Adrenal gland (tissue), 12 donors: ENCODE results near the gene IL16. TPM values are rescaled to one million over a fixed set of nuclear protein-coding genes. Genes with fewer than 3 reads are reported as not detected.

Experiments
- DNase-seq, 7 donors: peaks; one replicate each; pipeline ENCODE4 v3.0.0-alpha.2; 2019 to 2020
- H3K27ac ChIP-seq, 5 donors: fragments of 200-600 bp; sonication (generic) in 4 of 5; 1 replicate in 3 of 5; 2 replicates in 2 of 5; pipeline versions ENCODE4 v1.5.1 to v1.8.0; 2016 to 2020; ENCODE audit warnings: mild to moderate bottlenecking in 1 of 5
- H3K27me3 ChIP-seq: fragments of 200-600 bp; 2 replicates; pipeline ENCODE4 v1.8.0; 2021
- H3K36me3 ChIP-seq, 2 donors: fragments of 200-600 bp; replicated peaks in 1 of 2; 1 replicate in 1 of 2; 2 replicates in 1 of 2; pipeline versions ENCODE4 v1.5.1 to v1.8.0; 2018 to 2022
- H3K4me1 ChIP-seq, 2 donors: fragments of 200-600 bp; replicated peaks in 1 of 2; 1 replicate in 1 of 2; 2 replicates in 1 of 2; pipeline versions ENCODE4 v1.5.1 to v1.8.0; 2018 to 2021
- H3K4me3 ChIP-seq, 4 donors: fragments of 200-600 bp; sonication (generic) in 3 of 4; one replicate each; pipeline ENCODE4 v1.5.1; 2016 to 2018
- H3K9me3 ChIP-seq, 3 donors: fragments of 200-600 bp; sonication (generic) in 1 of 3; replicated peaks in 1 of 3; 1 replicate in 2 of 3; 2 replicates in 1 of 3; pipeline versions ENCODE4 v1.5.1 to v1.8.0; 2016 to 2021
- CTCF ChIP-seq, 6 experiments: fragments of 450-650 bp in 4 of 6; fragments of 200-600 bp in 2 of 6; sonication (generic) in 1 of 6; IDR thresholded peaks; 1 replicate in 5 of 6; 2 replicates in 1 of 6; pipeline versions ENCODE4 v1.5.1 to v1.8.0; 2016 to 2021; ENCODE audit warnings: antibody characterized with exemption in 6 of 6, mild to moderate bottlenecking in 2 of 6, moderate library complexity in 1 of 6
- POLR2A ChIP-seq, 2 donors: fragments of 450-650 bp; IDR thresholded peaks; one replicate each; pipeline ENCODE4 v1.6.1; 2017; ENCODE audit warnings: antibody characterized with exemption in 2 of 2, mild to moderate bottlenecking in 2 of 2, moderate library complexity in 1 of 2
- WGBS, 4 donors: extraction: QIAGEN DNeasy Blood & Tissue Kit in 2 of 4; methylation state at CpG; one replicate each; pipeline versions ENCODE4 v1.1.5 to v1.1.7; 2013 to 2017; 5-methylcytosine and 5-hydroxymethylcytosine counted together
- intact Hi-C, 2 donors: fragments of 100-400 bp; cut with DNase I; formaldehyde crosslinking; loops; one replicate each; pipeline versions ENCODE4 v1.14.1 to v1.15.0; 2022 to 2023
- polyA plus RNA-seq, 3 donors: library from polyadenylated mRNA; stranded (reverse); fragments of 200-250 nt in 2 of 3; fragments of 350-450 nt in 1 of 3; fragmentation: Illumina TruSeq in 1 of 3; extraction: RNeasy Lipid Tissue Mini Kit (QIAGEN cat#74804) in 1 of 3; gene quantifications; one replicate each; pipeline ENCODE4 v1.2.3, GENCODE V29; 2013 to 2014
- total RNA-seq, 9 donors: library from RNA; depleted of rRNA in 4 of 9; stranded (reverse); fragments of >200 nt in 4 of 9; fragments of 120-200 nt in 1 of 9; fragmentation: NEBNext Ultra II Directional in 1 of 9; extraction: Animal tissue kit (Norgen Biotek cat#: 25700) in 1 of 9; gene quantifications; one replicate each; pipeline versions ENCODE4 v1.1.0 to v1.2.4, GENCODE V29; 2013 to 2023
- donor health status: healthy with polysubstance abuse.
- donor health status: Bipolar disorder and iron deficiency.
- donor health status: DM: yes; HTN: yes; CAD: no.
- donor health status: DM: no; HTN: no; CAD: no.
- donor health status: DM: no; HTN: no; CAD: no.
- donor health status: DM: yes; HTN: yes; CAD: no.

Gene IL16
- total and polyA plus RNA-seq, 12 donors = 2.2 to 16.0 (median 6.3) TPM

DNA sequence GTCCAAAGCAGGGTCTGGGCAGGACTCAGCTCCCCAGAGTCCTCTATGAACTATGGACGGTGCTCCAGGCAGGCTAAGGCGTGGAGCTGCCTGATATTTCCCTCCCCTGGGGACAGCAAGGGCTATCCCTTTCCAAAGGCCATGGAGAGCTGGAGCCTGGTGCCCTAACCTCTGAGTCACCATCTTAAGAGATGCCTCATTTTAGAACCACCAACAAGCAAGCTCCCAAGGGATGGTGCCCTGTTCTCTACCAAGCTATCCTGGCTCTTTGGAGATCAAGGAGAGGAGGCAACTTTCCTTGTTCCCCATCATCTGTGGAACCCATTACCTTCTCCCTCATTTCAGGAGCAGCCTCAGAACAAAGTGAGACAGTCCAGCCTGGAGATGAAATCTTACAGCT lies 111.6 kb downstream of the IL16 start:
- TF ChIP-seq CTCF (IDR thresholded peaks at IDR 0.05) (no peak), POLR2A (IDR thresholded peaks at IDR 0.05) (no peak)
- Histone ChIP-seq H3K27me3 (no peaks in the 10 kb centered on the region), H3K27ac (no peak overlapping the region), H3K4me1 (peaks cover 5 to 18% of the 10 kb centered on the region in 2 donors), H3K4me3 (no peak overlapping the region), H3K9me3 (no peaks in the 10 kb centered on the region), H3K36me3 (peaks cover 0 to 15% of the 10 kb centered on the region in 2 donors)
- intact Hi-C loops = no loop called here
- no peak for DNase-seq
- WGBS, 4 donors = 66 to 83% (median 75%) methylated on average over 2 of the region's 2 CpGs

GRCh38 chr15:81309647-81310450 lies 113.2 kb downstream of the IL16 start:
- Histone ChIP-seq H3K9me3 (no peaks in the 10 kb centered on the region), H3K4me3 (no peak overlapping the region), H3K27ac (no peak overlapping the region), H3K4me1 (peaks cover 8 to 14% of the 10 kb centered on the region in 2 donors), H3K27me3 (no peaks in the 10 kb centered on the region), H3K36me3 (peaks cover 0 to 15% of the 10 kb centered on the region in 2 donors)
- peak in 1 of 7 donors; percentile 2 for DNase-seq
- TF ChIP-seq POLR2A (IDR thresholded peaks at IDR 0.05) = no peak
- TF ChIP-seq CTCF (IDR thresholded peaks at IDR 0.05) = no peak
- intact Hi-C loops = loop anchor here in 1 of 2 donors (10.0 kb wide), 1 partner anchor 315 kb away; no protein-coding TSS in a partner anchor
- WGBS, 4 donors = 88 to 92% (median 91%) methylated on average over 8 of the region's 8 CpGs

GRCh38 chr15:81310480-81310879 lies 113.8 kb downstream of the IL16 start:
- no peaks in the 10 kb centered on the region for H3K27me3 ChIP-seq
- TF ChIP-seq CTCF (IDR thresholded peaks at IDR 0.05) (no peak), POLR2A (IDR thresholded peaks at IDR 0.05) (no peak)
- WGBS, 4 donors = 94 to 97% (median 95%) methylated on average over 5 of the region's 5 CpGs
- no peak for DNase-seq
- intact Hi-C loops = loop anchor here in 1 of 2 donors (10.0 kb wide), 1 partner anchor 316 kb away; no protein-coding TSS in a partner anchor
- peak overlapping the region in 1 of 5 donors; percentile 74 for H3K27ac ChIP-seq
- no peaks in the 10 kb centered on the region for H3K9me3 ChIP-seq
- no peak overlapping the region for H3K4me3 ChIP-seq
- H3K4me1 ChIP-seq = peaks cover 8 to 14% of the 10 kb centered on the region in 2 donors
- peaks cover 0 to 15% of the 10 kb centered on the region in 2 donors for H3K36me3 ChIP-seq

DNA sequence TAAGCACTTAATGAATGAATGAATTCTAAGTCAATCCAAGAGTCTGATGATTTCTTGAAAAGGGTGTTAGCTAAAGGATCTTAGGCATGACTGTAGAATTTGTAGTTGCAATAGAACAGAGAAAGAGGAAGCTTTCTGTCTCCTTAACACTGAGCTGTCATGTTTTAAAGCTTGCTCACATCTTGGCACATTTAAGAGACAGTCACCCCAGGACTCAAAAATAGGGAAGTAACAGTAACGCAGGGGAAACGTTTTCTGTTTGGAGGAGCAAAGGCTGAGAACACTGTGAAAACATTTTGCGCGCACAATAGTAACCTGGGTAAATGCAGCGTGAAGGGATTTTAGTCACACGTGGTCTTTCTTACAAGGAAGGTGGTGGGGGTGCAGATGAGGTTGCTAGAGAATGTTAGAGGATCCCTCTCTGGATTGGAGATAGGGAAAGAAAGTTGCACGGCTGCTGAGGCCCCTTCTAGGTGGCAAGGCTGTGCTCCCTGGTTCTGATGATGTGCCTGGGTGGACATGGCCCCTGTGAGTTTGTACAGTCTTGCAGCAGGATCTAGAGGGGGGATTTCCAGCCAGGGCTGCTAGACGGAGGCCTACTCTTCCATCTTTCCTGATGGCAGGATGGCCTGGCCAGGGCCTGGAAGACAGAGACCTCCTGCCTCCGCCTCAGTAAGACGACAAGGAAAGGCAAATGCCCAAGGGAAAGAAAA lies 115.2 kb downstream of the IL16 start:
- H3K27me3 ChIP-seq = no peaks in the 10 kb centered on the region
- DNase-seq = peak in 2 of 7 donors; percentile 7 to 33
- H3K4me1 ChIP-seq = peaks cover 8 to 14% of the 10 kb centered on the region in 2 donors
- H3K4me3 ChIP-seq = no peak overlapping the region
- TF ChIP-seq CTCF (IDR thresholded peaks at IDR 0.05) = no peak
- no peak for TF ChIP-seq POLR2A (IDR thresholded peaks at IDR 0.05)
- H3K9me3 ChIP-seq = no peaks in the 10 kb centered on the region
- peaks cover 0 to 7% of the 10 kb centered on the region in 2 donors for H3K36me3 ChIP-seq
- intact Hi-C loops = loop anchor here in 1 of 2 donors (10.0 kb wide), 1 partner anchor 317 kb away; no protein-coding TSS in a partner anchor
- WGBS, 4 donors = 76 to 83% (median 79%) methylated on average over 9 to 10 of the region's 10 CpGs
- peak overlapping the region in 3 of 5 donors; percentile 22 to 74 (median 61) for H3K27ac ChIP-seq
